ENCODE results near the gene RTL1.

Gene RTL1

DNA sequence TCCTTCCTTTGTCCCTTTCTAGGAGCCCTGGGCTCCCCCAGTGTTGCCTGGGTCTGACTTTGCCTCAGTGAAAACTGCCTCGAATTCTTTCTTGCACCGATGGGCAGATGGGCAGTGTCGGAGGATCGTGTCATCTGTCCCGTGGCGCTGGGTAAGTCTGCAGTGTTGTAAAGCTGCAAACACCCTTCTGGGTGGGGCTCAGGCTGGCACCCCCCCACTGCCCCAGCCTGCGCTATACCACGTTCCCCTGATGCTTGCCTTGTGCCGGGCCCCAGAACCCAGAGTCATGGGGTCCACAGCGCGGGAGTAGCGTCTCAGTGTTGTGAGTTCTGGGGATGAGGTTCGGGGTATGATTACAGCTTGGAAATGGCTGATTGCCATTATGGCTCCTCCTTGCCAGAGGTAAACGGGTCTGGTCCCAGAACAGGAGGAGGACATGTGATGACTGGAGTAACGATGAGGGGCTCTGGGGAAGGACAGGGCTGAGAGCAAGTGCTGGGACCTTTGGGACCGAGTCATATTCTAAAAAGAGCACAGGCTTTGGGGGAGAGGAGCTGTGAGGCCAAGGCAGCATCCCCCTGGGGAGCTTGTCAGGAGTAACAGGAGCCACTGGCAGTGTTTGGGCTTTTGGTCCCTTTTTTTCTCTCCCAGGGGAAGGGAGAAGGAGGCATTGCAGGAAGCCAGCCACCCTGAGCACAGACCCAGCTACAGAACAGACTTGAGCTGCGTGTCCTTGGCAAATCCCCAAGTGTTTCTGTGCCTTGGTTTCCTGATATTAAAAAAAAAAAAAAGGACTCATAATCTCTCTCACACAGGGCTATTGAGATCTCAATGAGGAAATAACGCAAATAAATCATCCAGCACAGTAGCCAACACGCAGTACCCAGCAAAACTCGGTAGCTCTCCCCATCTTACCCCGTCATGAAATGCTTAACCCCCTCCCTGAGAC lies 4.3 kb downstream of the RTL1 start:
- no peak for DNase-seq (ENCODE audit: low read depth in 3 of 3, low spot score in 1 of 3)

DNA sequence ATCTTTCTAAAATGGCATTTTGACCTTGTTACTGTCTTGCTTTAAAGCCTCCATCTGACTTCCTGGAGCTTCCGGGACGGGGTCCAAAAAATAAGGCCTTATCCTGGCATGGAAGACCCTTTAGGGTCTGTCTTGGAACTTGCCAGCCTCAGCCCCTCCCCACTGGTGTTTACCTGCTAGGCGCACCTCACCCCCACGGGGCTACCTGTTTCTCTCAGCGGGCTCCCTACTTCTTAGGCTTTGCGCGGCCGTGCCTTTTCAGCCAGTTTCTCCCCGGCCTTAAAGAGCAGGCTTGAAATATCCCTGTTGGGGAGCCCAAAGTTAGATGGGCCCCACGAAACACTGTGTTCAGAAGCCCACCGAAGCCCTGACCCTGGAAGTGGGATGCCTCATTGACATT lies 5.1 kb downstream of the RTL1 start:
- DNase-seq (ENCODE audit: low read depth in 3 of 3, low spot score in 1 of 3), result no peak

DNA sequence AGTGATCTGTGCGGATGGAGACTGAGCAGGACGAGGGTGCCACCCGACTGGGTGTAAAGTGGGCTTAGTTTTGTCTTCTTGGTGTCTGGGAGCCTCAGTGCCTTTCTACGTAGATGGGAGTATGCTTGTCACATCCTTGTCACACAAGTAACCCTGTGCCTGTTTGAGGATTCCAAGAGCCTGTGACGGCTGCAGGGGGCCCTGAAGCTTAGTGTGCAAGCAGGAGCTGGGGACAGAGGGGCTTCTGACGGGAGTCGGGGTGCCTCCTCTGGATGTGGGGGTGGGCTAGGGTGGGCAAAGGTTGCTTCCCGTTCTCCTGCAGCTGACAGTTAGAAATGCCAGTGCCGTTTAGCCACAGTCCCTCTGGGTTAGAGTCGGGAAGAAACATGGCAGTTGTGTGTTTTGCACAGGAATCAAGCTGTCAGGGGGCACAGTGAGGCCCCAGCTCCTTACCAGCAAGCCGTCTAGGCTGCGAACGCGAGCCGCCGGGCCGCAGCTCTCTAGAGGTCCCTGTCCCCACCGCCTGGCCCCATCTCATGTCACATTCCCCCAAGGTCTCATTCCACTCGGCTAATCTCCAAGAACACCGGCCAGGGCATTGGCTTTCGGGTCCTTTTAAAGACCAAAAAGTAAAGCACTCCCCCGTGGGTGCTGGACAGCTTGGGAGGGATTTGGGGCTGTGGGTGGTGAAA lies 7.0 kb downstream of the RTL1 start:
- no peak for DNase-seq (ENCODE audit: low read depth in 3 of 3, low spot score in 1 of 3)

DNA sequence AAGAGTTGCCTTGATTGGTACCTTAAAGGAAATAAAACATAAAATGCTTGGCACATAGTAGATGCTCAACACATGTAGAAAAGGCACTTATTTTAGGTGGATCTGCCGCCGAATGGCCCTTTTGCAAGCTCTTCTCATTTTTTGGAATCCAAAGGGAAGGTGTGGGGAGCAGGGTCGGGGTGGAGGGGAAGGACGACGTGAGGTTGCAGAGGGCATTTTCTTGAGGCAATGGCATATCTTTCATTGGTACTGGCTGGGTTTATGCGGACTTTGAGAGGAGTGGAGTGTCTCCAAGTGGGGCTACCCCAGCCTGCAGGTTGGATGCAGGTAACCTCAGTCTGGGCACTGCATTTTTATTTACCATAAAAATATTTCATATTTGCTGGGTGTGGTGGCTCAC lies 8.1 kb downstream of the RTL1 start:
- DNase-seq (ENCODE audit: low read depth in 3 of 3, low spot score in 1 of 3), result no peak

- DNase-seq (ENCODE audit: low read depth in 3 of 3, low spot score in 1 of 3), result no peak
Measured at GRCh38 chr14:100894416-100894815, 9.1 kb downstream of the RTL1 start.

DNA sequence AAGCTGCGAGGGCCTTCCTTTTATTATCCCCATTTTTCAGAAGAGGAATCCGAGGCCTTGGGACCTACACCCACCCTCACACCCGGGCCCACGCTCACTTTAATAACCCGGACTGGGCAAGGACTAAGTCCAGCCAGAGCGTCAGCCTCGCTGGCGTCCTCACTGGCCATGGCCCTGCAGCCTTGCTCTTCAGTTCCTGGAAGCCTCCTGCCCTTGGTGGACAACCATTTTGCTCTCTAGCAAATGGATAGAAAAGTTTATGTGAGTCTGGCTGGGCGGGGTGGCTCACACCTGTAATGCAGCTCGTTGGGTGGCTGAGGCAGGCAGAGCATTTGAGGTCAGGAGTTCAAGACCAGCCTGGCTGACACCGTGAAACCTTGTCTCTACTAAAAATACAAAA lies 9.8 kb downstream of the RTL1 start:
- DNase-seq (ENCODE audit: low read depth in 3 of 3, low spot score in 1 of 3), result no peak

GRCh38 chr14:100893228-100893601 lies 10.3 kb downstream of the RTL1 start:
- no peak for DNase-seq (ENCODE audit: low read depth in 3 of 3, low spot score in 1 of 3)

DNA sequence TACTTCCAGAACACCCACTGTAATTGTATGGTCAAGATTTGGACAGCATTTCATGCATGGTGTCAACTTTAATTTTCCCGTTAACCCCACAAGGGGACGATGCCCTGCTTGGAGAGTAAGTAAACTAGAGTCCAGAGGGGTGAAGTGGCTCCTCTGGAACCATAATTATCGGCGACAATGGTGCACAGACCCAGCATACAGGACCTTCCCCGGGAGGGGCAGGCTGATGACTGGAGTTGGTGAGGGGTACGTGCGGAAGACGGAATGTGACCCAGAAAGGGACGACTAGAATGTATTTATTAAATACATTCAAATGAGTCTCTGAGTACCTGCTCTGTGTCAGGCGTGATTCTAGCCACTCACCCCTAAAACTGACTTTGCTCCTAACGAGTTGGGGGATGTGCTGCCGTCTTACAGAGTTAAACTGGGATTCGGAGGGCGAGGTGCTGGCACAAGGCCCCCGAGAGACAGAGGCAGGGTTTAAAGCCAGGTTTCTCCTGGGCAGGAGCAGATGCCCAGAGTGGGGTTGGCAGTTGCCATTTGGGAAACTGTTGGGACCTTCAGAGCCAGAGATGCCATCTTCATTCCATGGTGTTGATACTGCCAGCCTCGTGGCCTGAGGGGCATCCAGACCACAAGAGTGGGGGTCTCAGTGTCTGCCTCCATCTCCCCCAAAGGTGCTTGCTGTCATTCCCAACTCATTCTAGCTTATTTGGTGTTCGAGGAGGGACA lies 10.9 kb downstream of the RTL1 start:
- DNase-seq (ENCODE audit: low read depth in 3 of 3, low spot score in 1 of 3), result no peak

DNA sequence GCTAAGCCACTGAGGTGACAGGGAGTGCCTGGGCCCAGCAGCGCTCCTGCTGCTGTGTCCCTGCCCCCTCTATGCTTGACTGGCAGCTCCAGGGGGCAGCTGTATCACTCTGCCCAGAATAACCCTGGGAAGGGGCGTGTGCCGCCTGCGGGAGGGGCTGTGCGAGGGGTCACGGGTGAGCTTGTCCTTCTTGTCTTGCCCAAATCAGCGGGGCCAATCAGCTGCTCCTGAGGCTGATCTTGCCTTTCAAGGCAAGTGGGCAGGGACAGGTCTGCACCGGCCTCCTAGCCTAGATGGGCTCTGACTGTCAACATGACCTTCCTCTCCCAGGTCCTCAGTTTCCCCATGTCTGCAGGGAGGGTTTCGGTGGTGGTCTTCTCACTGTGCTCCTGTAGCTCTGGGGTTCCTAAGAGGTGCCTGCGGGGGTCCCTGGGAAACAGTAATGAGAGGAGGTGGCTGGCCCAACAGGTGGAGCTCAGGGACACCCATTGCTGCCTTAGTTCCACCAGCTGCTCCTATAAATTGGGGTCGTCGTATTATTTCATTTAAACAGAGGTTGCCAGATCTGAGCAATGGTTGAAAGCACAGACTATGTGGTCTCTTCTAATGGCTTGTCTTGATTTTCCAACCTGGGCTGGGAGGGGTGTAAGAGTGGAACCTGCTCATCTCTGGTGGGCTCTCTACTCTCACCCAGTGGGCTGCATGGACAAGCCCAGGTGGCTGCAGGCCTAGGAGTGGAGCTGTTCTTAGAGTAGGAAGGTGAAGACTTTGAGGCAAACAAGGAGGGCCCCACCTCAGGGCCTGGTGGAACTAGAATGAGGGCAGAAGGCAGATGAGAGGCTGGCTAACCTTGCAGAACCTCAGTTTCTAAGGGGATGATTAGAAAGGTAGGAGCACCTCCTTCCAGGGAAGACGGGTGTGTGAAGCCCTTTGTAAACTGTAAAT lies 11.7 kb downstream of the RTL1 start:
- no peak for DNase-seq (ENCODE audit: low read depth in 3 of 3, low spot score in 1 of 3)

- DNase-seq (ENCODE audit: low read depth in 3 of 3, low spot score in 1 of 3), result no peak
Measured at GRCh38 chr14:100891051-100891450, 12.5 kb downstream of the RTL1 start.

DNA sequence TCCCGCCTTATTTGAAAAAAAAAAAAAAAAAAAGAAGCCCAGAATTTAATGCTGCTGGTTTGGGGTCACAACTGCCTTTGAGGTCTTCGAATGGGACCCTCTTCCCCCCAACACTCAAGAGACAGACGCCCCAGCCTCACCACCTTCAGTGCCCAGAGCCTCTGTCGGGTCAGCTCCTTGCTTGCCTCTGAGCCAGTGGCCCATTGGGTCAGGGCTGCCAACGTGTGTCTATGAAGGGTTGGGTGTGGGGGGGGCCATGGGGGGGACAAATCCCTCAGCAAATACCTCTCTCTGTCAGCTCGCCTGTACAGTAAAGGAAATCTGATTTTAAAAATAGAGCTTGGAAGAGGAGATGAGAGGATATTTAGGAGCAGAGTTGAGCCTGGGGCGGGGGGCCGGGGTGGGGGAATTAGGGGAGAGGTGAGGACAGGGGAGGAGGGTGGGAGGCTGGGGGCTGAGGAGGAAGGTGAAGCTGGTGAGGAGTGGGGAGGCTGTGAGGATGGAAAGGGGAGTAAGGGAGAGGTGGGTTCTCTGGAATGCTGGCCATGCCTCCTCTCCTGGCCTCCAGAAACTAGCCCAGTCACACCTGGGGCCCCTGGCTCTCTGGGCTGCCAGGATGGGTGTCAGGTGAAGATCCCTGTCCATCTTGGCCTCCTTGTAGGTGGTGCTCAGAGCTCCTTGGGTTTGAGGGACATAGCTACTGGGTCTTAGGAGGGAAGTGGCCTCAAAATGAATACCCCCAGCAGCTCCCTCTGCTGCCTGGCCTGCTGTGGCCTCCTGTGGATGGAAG lies 13.3 kb downstream of the RTL1 start:
- DNase-seq (ENCODE audit: low read depth in 3 of 3, low spot score in 1 of 3), result no peak

DNA sequence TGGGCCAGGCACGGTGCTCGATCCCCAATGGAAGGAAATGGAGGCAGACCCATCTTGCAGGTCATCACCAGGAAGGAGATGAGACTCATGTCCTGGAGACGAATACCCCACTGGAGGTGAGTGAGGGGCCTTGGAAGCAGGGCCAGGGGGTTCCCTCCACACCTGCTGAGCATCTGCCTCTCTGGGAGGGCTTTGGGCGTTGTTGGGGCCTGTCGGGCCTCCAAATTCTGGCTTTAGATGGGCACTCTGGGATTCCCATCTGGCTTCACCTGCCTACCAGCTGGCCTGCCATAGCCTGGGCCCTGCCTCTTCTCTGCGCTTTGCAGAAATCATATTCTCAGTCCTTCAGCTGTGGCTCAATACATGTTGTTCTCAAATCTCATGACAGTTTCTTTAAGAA lies 13.9 kb downstream of the RTL1 start:
- no peak for DNase-seq (ENCODE audit: low read depth in 3 of 3, low spot score in 1 of 3)

DNA sequence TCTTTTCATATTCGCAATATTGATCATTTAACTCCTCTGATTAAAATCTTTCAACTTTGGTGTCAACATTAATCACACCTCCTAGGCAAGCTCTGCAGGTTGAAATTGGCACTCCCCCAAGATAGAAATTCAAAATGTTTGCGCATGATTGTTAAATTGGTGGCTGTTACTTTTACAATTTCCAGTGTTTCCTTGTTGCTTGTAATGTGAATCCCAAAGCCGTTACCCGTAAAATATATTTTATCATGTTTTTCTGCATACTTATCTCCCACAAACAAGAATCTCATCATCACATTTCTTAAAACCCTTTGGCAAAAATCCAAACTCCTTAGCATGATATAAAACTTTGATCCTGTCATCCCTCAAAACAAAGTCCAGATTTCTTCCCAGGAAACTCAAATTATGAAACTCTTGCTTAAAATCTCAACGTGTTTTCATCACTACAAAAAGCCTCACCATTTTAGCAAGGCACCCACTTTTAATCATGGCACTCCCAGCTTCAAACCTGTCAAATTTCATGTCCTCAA lies 14.7 kb downstream of the RTL1 start:
- DNase-seq (ENCODE audit: low read depth in 3 of 3, low spot score in 1 of 3), result no peak

- DNase-seq (ENCODE audit: low read depth in 3 of 3, low spot score in 1 of 3), result no peak
Measured at GRCh38 chr14:100887728-100888335, 15.7 kb downstream of the RTL1 start.

- DNase-seq (ENCODE audit: low read depth in 3 of 3, low spot score in 1 of 3), result no peak
Measured at GRCh38 chr14:100885617-100886016, 17.9 kb downstream of the RTL1 start.

GRCh38 chr14:100885196-100885595 lies 18.3 kb downstream of the RTL1 start:
- no peak for DNase-seq (ENCODE audit: low read depth in 3 of 3, low spot score in 1 of 3)

DNA sequence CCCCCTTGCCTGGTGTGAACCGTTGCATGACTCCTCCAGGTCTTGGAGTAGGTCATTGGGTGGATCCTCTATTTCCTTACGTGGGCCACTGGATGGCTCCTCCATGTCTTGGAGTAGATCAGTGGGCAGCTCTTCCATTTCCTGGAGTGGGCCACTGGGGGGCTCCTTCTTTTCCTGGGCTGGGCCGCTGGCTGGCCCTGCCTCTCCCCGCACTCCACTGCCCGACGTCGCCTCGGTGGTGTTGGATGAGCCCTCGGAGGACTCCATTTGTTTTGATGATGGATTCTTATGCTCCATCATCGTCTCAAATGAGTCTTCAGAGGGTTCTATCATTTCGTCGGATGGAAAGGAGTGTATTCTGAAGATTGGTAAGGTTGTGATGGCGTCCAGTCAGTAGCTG lies 19.1 kb downstream of the RTL1 start:
- no peak for DNase-seq (ENCODE audit: low read depth in 3 of 3, low spot score in 1 of 3)

- DNase-seq (ENCODE audit: low read depth in 3 of 3, low spot score in 1 of 3), result no peak
Measured at GRCh38 chr14:100883789-100884101, 19.8 kb downstream of the RTL1 start.

DNA sequence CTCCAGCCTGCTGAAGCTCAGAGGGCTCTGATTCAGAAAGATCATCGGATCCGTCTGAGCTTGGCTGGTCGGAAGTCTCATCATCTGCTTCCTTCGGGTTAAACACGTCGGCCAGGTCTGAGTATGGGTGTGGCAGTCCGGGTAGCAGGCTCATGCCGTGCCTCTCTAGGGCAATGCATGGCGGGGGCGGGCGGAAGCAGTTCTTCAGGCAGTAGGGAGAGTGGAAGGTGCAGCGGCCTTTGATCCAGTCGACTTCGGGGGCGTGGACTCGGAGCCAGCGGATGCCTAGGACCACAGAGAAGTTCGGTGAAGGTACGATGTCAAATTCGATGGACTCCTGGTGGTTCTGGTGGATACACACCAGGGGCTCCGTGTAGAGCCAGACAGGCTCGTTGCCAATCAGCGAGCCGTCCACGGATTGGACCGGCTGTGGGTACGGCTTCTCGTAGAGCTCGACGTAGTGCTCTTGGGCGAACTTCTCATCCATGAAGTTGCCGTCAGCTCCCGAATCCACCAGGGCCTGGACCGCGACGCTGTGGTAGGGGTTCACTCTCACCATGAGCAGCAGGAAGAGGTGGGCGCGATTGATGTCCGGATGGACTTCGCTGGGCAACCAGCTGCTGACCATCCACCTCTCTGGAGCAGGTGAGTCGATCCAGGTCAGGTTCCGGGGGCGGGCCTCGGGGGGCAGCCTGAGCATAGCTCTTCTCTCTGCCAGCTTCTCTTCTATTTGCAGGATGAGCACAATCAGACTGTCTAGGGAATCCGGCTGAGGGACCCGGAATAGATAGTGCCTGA lies 20.3 kb downstream of the RTL1 start:
- no peak for DNase-seq (ENCODE audit: low read depth in 3 of 3, low spot score in 1 of 3)

All from stimulated activated CD4-positive, alpha-beta T cell treated with anti-CD3 and anti-CD28 coated beads, TNF-alpha, amount 100 ng/mL, for 1 hour (primary cell).